G401.6 (cell line): Measurements from ENCODE around the gene FAM168A.
"Not testable (repeated sequence)": the region's sequence is repeated elsewhere in the genome, so short reads cannot be mapped to it uniquely, and the experiment has no call there.

ENCODE experiments used
- FAIRE-seq: peaks from 2 replicates; lab custom pipeline; 2012; peaks lifted over from hg19 to GRCh38; lab: Jason Lieb, UNC

FAM168A gene

DNA sequence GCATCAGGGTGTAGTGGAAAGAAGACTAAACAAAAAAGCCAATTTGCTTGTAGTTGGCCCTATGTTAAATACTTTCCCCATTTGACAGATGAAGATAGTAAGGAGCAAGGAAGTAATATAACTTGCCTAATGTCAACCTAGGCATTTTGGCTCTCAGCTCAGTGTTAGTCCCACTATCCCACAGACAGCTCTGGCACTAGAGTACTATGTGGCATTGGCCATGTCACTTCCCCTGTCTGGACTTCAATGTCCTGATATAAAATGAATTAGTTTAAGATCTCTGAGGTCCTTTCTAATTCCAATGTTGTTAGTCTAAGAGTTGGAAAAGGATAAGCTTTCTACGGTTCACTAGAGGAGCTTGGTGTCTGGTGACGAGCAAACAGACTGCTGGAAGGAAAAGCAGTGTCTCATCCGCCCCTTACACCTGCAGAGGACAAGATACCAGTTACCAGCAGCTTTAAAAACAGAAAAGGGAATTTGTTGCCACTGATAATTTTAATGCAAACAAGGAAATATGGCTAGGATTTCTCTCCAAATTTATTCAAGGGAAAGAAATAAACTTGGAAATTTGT is 129.2 kb downstream of the FAM168A start:
- no peak for FAIRE-seq

DNA sequence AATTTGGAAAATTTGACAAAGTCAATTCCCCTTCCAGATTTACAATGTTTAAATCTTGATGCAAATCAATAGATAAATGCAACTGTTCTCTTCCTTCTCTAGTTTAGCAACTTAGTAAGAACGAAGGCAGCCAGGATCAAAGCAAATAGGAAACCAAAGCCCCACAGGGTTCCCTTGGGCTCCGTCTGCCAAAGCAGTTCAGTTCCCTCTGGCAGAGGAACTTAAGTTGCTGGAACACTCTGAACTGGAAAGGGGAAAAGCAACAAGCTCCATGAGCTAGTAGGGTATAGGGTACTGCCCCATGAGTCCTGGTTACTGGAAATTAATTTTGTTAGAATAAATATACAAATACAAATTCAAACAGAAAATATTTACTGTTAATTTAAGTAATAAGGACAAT is 130.4 kb downstream of the FAM168A start:
- no peak for FAIRE-seq

GRCh38 chr11:73466643-73467042 is 131.3 kb downstream of the FAM168A start:
- FAIRE-seq: no peak

DNA sequence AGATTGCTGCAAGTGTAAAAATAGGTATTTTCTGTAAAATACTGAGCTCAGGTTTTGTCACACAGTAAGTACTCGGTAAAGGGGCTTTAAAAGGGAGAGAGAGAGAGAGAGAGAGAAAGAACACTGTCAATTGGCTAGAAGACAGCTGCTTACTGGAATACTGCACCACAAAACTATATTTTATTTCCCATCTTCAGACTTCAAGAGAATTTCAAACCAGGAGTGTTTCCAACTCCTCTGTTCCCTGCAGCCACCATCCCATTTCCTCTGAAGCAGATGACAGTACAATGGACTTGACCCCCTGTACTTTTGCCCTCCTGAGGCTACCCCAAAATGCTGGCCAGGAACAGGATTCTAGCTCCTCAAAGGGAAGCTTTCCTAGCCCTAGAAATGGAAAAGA is 132.0 kb downstream of the FAM168A start:
- FAIRE-seq: no peak

DNA sequence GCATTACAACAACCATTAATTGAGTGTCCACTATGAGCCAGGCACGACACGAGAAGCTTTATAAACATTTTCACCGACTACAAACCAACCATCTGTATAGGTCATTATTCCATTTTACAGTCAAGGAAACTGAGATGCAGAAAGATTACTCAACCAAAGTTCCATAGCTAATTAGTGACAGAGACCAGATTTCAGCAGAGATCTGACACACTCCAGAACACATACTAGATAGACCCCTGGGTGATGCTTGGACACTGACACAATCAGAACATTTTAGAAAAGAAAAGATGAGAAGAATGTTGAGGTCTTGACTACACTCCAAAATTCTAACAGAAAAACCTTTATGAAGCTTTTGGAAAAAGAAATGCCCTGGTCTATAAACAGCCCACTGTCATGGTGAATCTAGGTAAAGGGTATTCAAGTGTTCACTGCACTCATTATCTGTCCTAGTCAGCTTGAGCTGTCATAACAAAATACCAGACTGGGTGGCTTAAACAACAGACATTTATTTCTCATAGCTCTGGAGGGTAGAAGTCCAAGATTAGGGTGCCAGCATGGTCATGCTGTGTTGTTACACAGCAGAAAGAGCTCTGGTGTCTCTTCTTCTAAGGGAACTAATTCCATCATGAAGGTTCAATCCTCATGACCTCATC is 132.8 kb downstream of the FAM168A start:
- no peak for FAIRE-seq

GRCh38 chr11:73464347-73464746 is 133.6 kb downstream of the FAM168A start:
- no peak for FAIRE-seq

- no peak for FAIRE-seq
Measured at GRCh38 chr11:73463359-73463758, 134.6 kb downstream of the FAM168A start.

- FAIRE-seq: no peak
Measured at GRCh38 chr11:73461964-73462363, 135.9 kb downstream of the FAM168A start.

GRCh38 chr11:73461335-73461840 is 136.5 kb downstream of the FAM168A start:
- no peak for FAIRE-seq

- no peak for FAIRE-seq
Measured at GRCh38 chr11:73458201-73458600, 139.7 kb downstream of the FAM168A start.

GRCh38 chr11:73454987-73455386 is 142.9 kb downstream of the FAM168A start:
- FAIRE-seq: no peak

DNA sequence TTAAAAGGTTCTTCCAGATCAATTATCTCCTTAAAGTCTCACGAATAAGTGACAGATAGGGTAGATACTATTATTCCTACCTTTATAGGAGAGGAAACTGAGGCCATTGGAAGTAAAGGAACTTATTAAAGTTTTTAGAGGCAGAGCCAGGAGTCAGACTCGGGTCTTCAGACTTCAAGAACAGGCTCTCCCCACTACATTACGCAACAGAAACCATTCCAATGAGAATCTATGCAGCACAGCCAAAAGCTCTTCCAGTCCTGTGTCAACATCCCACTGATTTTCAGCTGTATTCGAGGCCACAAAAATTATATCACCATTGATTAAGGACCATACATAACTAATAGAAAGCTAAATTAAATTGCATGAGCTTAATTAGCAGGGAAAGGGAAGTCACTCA is 144.3 kb downstream of the FAM168A start:
- FAIRE-seq: no peak

- no peak for FAIRE-seq
Measured at GRCh38 chr11:73452726-73453125, 145.2 kb downstream of the FAM168A start.

GRCh38 chr11:73451896-73452295 is 146.0 kb downstream of the FAM168A start:
- FAIRE-seq: no peak

DNA sequence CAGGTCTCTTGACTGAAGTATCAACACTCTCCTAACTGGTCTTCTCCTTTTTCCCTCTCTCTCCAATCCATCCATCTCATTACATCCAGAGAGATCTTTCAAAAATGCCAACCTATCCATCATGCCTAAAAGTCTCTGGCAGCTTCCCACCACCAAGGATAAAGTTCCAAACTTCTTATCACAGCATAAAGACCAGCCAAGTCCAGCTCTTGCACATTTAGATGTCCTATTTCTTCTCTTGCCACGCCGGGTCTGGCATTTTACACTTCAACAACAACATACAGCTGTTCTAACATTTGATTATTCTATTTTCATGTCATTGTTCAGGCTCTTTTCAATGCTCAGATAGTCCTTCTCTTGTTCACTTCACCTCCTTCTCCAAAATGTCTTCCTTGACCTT is 151.1 kb downstream of the FAM168A start:
- no peak for FAIRE-seq

GRCh38 chr11:73445980-73446379 is 151.9 kb downstream of the FAM168A start:
- no peak for FAIRE-seq

GRCh38 chr11:73439002-73439843 is 158.7 kb downstream of the FAM168A start:
- no peak for FAIRE-seq

DNA sequence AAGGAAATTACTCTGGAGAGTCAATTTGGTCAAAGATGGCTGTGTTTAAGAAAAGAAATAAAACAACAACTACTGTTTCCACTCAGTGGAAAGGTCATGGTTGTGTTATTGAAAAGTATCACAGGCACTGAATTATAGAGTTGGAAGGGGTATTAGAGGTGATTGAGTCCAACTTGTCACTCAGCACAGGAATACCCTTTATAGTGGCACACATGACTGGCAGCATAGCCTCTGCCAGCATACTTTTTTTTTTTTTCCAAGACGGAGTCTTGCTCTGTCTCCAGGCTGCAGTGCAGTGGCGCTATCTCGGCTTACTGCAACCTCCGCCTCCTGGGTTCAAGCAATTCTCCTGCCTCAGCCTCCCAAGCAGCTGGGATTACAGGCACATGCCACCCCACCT is 161.1 kb downstream of the FAM168A start:
- FAIRE-seq: not testable (repeated sequence)

DNA sequence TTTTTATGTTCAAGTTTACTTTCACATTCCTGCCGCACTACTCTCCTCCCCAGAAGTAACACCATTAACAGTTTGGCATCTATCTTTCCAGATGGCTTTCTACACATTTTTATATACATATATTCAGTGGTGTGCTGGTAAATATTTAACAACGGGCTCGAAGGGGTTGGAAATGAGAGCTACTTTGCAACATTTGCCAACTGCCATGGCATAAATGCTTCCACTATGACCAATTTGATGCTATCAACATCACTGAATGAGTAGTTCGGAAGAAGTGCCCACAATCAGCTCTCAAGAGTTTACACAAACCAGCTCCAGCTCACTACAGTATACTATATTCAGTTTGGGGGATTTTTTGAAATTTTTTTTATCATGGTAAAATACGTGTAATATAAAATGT is 166.5 kb downstream of the FAM168A start:
- FAIRE-seq: no peak

DNA sequence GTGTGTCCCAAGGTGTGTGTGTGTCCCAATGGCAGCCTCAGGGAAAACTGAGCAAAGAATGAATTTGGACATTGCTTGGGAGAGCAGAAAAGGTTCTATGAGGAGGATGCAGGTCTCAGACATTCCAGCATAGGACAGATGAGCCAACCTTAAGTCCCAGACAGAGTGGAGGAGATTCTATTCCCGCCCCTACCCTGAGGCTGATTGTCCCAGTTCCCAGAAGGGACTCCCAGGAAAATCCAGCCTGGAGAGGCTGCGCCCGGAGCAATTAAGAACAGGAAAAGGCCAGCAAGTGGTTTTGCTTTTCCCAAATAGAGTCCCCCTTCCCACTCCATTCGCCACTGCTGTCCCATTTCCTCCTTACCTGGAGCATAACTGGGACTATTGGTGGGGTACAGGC is 167.6 kb downstream of the FAM168A start:
- no peak for FAIRE-seq

DNA sequence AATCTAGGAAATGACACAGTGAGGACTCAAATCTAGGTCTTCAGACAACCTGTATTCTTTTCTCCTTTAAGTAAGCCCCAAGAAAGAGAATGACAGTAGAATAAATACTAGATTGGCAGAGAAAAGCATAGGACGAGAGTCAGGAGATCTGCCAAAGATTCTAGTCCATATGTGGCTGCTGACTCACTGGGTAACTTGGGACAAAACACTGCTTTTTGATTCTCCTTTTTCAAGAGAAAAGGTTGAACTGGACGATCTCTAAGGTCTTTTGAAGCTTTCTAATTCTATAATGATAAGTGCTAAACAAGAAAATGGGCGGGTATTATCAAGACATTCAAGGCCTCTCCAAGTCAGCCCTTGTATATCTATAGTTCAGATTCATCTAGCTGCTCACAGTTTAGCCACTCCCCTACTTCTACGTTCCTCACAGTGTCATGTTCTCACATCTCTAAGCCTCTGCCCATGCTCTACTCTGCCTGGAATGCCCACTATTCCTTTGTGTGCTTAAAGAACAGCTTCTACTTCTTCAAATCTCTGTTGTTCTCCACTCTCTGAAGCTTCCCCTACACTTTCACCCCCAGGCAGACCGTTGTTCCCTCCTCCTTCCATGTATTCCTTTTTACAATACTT is 168.7 kb downstream of the FAM168A start:
- no peak for FAIRE-seq

- FAIRE-seq: no peak
Measured at GRCh38 chr11:73428699-73429098, 169.2 kb downstream of the FAM168A start.

DNA sequence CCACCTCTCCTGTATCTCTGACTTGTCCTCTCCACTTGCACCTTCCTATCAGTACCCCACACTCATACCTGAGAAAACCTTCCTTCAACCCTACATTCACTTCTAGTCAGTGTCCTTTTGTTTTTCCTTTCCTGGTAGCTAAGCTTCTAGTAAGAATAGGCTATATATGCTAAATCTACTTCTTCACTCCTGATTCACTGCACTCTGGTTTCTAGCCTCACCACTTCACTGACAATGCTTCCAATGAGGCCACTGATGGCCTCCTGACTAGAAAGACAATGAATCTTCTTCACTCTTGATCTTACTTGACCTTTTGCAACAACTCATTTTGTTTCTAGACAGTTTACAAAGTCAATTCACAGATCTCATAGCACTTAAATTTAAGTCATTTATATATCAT is 169.7 kb downstream of the FAM168A start:
- FAIRE-seq: no peak
